Measurements from ENCODE around the gene CREB3L1.

CREB3L1 gene

DNA sequence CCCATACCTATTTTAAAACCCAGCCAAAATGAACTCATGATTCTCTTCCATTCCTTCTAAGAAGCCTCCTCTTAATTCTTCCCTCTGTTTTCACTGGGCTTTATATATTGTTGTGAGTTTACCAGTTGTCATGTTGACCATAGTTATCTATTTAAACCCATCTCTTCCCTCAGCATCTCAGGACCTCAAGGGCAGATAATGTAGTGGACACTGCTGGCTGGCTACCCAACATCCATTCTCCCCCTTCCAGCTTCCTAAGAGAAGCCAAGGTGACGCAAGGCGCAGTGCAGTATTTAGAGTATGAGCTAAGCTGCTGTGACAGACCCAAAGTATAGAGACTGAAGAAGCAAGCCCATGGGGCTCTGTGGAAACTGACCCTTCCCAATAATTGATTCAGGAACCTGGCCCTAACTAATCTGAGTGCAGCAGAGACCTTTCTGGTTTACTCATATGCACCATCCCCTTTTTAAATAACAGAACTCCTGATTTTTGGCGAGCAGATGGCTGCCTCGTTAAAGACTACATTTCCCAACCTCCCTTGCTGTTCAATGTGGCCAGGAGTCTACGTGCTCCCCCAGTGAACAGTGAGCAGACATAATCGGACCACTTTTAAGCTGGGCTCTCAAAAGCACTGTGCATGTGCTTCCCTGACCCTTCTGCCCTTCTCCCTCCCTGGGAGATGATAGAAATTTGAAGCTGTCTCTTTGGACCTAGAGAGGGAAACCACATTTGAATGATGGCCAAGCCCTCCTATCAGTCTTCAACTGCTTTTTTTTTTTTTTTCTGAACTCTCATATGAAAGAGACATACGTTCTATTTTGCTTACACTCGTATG lies 28.1 kb upstream of the CREB3L1 start:
- no peak overlapping the region for H3K27ac ChIP-seq (ENCODE audit: low read depth, low read length)
- H3K79me2 ChIP-seq (ENCODE audit: control insufficient read depth, low read length) = no peaks in the 10 kb centered on the region
- H3K9me2 ChIP-seq (replicated peaks; ENCODE audit: control insufficient read depth, low read length) = no peaks in the 10 kb centered on the region
- no peaks in the 10 kb centered on the region for H3K4me1 ChIP-seq (ENCODE audit: control insufficient read depth, low read length)
- H3F3A ChIP-seq (ENCODE audit: control insufficient read depth, insufficient read depth) = no peaks in the 10 kb centered on the region
- no peaks in the 10 kb centered on the region for H3K9me3 ChIP-seq (ENCODE audit: control insufficient read depth, insufficient read depth, low read length)
- H3K27me3 ChIP-seq (ENCODE audit: control insufficient read depth, low read length) = no peaks in the 10 kb centered on the region; the same call in 1 of the 2 replicates
- H3K4me2 ChIP-seq (ENCODE audit: low read length) = no peak overlapping the region
- no peaks in the 10 kb centered on the region for H3K36me3 ChIP-seq (ENCODE audit: control insufficient read depth, low read length)
- H4K20me1 ChIP-seq (ENCODE audit: control insufficient read depth, insufficient read depth, low read depth, low read length) = no peaks in the 10 kb centered on the region
- H3K4me3 ChIP-seq (ENCODE audit: low read length) = no peak overlapping the region
- no peak for TF ChIP-seq EZH2phosphoT487 (IDR thresholded peaks at IDR 0.05; ENCODE audit: borderline replicate concordance, low read length)
- TF ChIP-seq, protein P1, sequence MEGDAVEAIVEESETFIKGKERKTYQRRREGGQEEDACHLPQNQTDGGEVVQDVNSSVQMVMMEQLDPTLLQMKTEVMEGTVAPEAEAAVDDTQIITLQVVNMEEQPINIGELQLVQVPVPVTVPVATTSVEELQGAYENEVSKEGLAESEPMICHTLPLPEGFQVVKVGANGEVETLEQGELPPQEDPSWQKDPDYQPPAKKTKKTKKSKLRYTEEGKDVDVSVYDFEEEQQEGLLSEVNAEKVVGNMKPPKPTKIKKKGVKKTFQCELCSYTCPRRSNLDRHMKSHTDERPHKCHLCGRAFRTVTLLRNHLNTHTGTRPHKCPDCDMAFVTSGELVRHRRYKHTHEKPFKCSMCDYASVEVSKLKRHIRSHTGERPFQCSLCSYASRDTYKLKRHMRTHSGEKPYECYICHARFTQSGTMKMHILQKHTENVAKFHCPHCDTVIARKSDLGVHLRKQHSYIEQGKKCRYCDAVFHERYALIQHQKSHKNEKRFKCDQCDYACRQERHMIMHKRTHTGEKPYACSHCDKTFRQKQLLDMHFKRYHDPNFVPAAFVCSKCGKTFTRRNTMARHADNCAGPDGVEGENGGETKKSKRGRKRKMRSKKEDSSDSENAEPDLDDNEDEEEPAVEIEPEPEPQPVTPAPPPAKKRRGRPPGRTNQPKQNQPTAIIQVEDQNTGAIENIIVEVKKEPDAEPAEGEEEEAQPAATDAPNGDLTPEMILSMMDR (IDR thresholded peaks at IDR 0.05; ENCODE audit: low read depth, low read length, poor library complexity, severe bottlenecking) = no peak

DNA sequence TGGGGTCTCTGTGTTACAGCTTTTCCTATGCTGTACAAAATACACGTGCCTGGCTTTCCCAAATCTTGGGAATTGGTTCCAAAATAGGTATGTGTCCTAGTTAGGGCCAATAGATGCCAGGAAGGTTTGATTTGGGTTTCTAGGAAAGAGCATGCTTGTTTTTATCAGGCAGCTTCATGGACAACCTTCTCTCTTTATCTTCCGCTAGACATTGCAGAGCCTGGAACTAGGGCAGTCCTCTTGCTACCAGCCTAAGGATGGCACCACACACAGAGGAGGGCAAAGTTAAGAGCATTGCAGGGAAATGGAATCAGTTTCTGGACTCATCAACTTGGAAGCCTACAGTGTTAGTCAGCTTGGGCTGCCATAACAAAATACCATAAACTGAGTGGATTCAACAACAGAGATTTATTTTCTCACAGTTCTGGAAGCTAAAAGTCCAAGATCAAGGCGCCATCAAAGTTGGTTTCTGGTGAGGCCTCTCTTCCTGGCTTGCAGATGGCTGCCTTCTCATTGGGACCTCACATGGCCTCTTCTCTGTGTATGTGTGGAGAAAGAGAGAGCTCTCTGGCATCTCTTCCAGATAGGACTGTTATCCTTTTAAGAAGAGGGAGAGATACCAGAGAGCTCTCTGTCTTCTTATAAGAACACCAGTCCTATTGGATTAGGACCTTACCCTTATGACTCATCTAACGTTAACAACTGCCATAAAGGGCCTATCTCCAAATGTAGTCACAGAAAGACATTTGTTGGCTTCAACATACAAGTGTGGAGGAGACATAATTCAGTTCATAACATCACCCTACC lies 27.3 kb upstream of the CREB3L1 start:
- Histone ChIP-seq H4K20me1 (ENCODE audit: control insufficient read depth, insufficient read depth, low read depth, low read length) (no peaks in the 10 kb centered on the region), H3K9me3 (ENCODE audit: control insufficient read depth, insufficient read depth, low read length) (no peaks in the 10 kb centered on the region), H3K79me2 (ENCODE audit: control insufficient read depth, low read length) (no peaks in the 10 kb centered on the region), H3K27ac (ENCODE audit: low read depth, low read length) (no peak overlapping the region), H3F3A (ENCODE audit: control insufficient read depth, insufficient read depth) (no peaks in the 10 kb centered on the region), H3K4me1 (ENCODE audit: control insufficient read depth, low read length) (no peaks in the 10 kb centered on the region), H3K4me2 (ENCODE audit: low read length) (no peak overlapping the region), H3K9me2 (replicated peaks; ENCODE audit: control insufficient read depth, low read length) (no peaks in the 10 kb centered on the region), H3K27me3 (ENCODE audit: control insufficient read depth, low read length) (no peaks in the 10 kb centered on the region; the same call in 1 of the 2 replicates), H3K36me3 (ENCODE audit: control insufficient read depth, low read length) (no peaks in the 10 kb centered on the region), H3K4me3 (ENCODE audit: low read length) (no peak overlapping the region)
- no peak for TF ChIP-seq EZH2phosphoT487 (IDR thresholded peaks at IDR 0.05; ENCODE audit: borderline replicate concordance, low read length)
- TF ChIP-seq, protein P1 (IDR thresholded peaks at IDR 0.05; ENCODE audit: low read depth, low read length, poor library complexity, severe bottlenecking) = no peak

DNA sequence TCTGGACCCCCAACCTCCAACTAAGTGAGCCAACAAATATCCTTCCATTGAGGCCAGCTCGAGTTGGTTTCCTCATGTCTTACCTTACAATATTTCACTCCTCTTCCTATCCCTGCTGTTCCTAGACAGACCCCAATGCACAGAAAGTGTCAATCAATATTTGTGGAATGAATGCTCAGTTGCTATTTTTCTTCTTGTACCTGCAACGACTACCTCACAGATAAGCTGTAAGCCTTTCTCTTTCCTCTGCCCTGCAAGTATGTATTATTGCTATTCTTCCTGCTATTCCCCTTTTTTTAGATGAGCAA lies 26.8 kb upstream of the CREB3L1 start:
- TF ChIP-seq, protein P1 (IDR thresholded peaks at IDR 0.05; ENCODE audit: low read depth, low read length, poor library complexity, severe bottlenecking) = no peak
- Histone ChIP-seq H3K79me2 (ENCODE audit: control insufficient read depth, low read length) (no peaks in the 10 kb centered on the region), H3K9me2 (replicated peaks; ENCODE audit: control insufficient read depth, low read length) (no peaks in the 10 kb centered on the region), H4K20me1 (ENCODE audit: control insufficient read depth, insufficient read depth, low read depth, low read length) (no peaks in the 10 kb centered on the region), H3K36me3 (ENCODE audit: control insufficient read depth, low read length) (no peaks in the 10 kb centered on the region), H3K27ac (ENCODE audit: low read depth, low read length) (no peak overlapping the region), H3K27me3 (ENCODE audit: control insufficient read depth, low read length) (no peaks in the 10 kb centered on the region; the same call in 1 of the 2 replicates), H3K9me3 (ENCODE audit: control insufficient read depth, insufficient read depth, low read length) (no peaks in the 10 kb centered on the region), H3K4me1 (ENCODE audit: control insufficient read depth, low read length) (no peaks in the 10 kb centered on the region), H3K4me3 (ENCODE audit: low read length) (no peak overlapping the region), H3F3A (ENCODE audit: control insufficient read depth, insufficient read depth) (no peaks in the 10 kb centered on the region), H3K4me2 (ENCODE audit: low read length) (no peak overlapping the region)

Data from DOHH2 (cell line).